NCI-H187 treated with DMSO at 0.1 percent for 48 hours (cell line): ENCODE measurements around the gene CEP63.
"Not testable (repeated sequence)": the region's sequence is repeated elsewhere in the genome, so short reads cannot be mapped to it uniquely, and the experiment has no call there.

Experiments
- DNase-seq: peaks from one replicate; lab custom pipeline; 2025; lab: John Stamatoyannopoulos, UW

Gene CEP63

GRCh38 chr3:134576831-134577230, 91.0 kb downstream of the CEP63 start:
- no peak for DNase-seq

DNA sequence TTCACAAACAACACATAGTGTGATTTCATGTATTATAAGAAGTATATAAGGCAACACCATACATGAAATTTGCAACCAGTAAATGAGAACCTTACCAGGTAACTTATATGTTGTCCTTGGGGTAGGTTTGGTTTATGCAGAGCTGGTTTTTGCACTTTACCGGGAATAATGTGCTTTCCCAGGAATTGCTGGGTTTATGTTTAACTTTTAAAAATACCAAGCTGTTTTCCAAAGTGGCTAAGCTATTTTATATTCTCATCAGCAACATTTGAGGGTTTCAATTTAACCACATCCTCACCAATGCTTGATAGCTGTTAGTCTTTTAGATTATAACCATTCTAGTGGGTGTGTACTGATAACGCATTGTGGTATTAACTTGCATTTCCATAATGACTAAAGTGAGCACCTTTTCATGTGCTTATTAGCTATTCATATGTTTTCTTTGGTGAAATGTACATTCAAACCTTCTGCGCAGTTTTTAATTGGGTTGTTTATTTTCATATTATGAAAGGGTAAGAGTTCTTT, 93.3 kb downstream of the CEP63 start:
- DNase-seq = no peak

- DNase-seq = no peak
Measured at GRCh38 chr3:134590766-134591165, 104.9 kb downstream of the CEP63 start.

DNA sequence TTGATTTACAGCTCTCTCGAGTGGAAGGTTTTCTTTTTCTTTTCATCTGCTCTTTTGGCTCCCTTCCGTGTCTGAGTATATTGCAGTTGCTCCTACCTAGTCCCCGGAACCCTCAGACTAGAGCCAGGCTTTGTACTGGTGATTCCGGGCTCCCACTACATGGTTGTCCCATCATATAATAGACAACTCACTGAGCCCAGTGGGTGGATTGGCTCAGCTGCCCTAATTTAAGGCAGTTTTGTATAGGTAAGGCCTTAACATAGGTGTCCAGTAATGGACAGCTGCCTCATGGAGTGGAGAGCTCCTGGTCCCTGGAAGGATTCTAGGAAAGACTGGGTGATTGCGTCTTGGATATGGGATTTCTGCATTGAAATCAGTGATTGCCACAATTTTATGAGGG, 106.9 kb downstream of the CEP63 start:
- DNase-seq = no peak

- DNase-seq = no peak
Measured at GRCh38 chr3:134594331-134594741, 108.5 kb downstream of the CEP63 start.

GRCh38 chr3:134594986-134595385, 109.1 kb downstream of the CEP63 start:
- not testable (repeated sequence) for DNase-seq

GRCh38 chr3:134597390-134597970, 111.6 kb downstream of the CEP63 start:
- no peak for DNase-seq

DNA sequence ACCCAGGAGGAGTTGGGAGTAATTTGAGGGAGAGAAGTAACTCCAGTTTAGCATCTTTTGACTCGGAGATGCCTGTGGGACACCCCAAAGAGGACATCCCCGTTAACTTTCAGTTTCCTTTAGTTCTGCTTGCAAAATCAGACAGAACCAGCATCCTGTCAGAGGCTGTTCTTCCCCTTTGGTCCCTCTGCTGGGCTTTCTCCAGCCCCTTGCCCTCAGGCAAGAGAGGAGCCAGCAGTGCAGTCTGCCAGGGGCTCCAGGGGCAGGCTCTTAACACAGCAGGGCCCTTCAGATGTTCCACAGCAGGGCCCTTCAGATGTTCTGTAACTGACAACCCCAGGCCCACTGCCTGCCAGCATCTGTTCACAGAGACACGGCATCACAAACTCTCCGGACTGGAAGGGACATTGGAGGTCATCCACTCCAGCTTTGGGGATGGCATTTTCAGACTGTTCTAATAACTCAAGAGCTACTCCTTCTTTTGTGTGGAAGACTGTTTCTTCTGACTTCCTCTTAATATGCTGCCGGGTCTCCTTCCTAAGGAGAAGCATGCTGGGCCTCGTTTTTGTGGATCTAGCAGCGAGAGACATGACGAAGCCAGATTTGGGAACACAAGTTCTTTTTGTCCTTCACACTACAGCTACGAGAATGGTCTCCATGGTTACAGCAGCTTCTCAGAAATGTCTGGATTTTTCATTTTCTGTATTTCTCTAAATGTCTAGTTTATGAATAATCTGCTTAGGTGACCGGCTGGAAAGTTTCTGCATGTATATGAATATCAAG, 113.1 kb downstream of the CEP63 start:
- DNase-seq = no peak

DNA sequence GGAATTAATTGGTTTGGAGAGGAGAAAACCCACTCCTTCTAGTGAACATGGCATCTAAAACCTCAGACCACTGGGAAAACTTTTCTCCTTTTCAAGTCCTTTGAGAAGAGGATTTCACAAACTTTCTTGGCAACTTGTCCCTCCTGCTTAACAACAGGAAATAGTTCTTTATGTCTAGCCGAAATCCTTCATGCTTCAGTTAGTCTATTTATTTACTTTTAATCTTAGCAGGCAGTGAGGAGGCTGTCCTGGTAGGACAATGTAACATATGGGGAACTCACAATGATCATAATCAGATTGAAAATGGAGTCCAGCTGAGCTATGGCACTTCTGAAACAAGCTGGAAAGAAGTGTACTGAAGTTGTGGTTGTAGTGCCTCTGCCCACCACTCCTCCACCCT, 114.3 kb downstream of the CEP63 start:
- DNase-seq = no peak

GRCh38 chr3:134600685-134601463, 115.0 kb downstream of the CEP63 start:
- DNase-seq = no peak

DNA sequence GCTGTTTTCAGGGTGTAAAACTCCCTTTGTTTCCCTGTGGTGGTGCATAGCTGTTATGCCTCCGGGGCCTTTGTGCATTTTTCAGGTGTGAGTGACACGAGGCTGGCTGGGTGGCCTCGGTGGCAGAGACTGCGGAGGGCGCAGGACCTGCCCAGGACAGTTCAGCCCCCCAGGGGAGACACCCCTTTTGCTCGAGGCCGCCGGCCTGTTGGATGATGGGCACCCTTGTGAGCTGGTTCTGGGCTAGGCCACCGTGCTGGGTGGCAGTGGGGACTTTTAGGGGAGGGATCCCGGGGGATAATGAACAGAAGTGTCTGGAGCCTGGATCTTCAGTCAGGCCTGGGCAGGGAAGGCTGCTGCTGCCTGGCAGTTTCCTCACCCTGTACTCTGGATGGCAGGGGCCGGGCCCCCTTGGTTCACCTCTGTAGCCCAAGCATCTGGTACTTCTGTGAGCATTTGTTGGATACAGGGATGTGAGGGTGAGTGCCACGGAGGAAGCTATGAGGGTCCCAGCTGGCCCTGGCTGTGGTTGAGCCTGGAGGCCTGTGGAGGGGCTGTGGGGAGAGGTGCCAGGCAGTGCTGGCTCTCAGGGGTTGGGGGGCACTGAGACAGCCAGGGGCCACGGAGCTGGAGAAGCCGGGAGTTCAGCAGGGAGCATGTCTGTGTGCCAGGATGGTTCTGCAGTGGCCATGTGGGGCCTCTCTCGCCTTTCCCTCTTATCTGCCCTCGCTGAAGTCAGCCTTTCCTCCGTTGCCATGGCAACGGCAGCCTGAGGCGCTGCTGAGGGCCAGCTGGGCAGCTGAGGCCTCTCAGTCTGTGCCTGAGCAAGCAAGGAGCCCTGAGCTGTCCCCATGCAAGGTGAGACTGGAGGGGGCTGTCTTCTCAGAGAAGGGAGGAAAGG, 115.9 kb downstream of the CEP63 start:
- no peak for DNase-seq

DNA sequence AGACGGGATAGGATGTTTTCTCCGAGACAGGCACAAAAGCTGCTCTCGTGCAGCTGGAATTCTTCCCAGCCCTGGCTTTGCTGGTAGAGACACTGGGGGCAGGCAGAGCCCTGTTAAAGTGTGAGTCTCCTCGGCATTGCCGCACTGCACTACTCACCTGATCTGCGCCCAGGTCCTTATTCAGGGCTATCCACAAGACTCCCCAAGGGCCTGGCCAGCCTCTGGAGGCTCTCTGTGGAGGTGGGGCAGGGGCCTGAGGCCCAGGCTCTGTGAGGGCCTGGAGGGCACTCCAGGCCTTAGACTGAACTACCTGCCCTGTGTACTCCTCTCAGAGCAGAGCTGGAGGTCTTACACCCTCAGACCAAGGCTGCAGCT, 116.6 kb downstream of the CEP63 start:
- DNase-seq = no peak

- DNase-seq = no peak
Measured at GRCh38 chr3:134603480-134603879, 117.6 kb downstream of the CEP63 start.

GRCh38 chr3:134603956-134604355, 118.1 kb downstream of the CEP63 start:
- no peak for DNase-seq

- DNase-seq = no peak
Measured at GRCh38 chr3:134605556-134605955, 119.7 kb downstream of the CEP63 start.

DNA sequence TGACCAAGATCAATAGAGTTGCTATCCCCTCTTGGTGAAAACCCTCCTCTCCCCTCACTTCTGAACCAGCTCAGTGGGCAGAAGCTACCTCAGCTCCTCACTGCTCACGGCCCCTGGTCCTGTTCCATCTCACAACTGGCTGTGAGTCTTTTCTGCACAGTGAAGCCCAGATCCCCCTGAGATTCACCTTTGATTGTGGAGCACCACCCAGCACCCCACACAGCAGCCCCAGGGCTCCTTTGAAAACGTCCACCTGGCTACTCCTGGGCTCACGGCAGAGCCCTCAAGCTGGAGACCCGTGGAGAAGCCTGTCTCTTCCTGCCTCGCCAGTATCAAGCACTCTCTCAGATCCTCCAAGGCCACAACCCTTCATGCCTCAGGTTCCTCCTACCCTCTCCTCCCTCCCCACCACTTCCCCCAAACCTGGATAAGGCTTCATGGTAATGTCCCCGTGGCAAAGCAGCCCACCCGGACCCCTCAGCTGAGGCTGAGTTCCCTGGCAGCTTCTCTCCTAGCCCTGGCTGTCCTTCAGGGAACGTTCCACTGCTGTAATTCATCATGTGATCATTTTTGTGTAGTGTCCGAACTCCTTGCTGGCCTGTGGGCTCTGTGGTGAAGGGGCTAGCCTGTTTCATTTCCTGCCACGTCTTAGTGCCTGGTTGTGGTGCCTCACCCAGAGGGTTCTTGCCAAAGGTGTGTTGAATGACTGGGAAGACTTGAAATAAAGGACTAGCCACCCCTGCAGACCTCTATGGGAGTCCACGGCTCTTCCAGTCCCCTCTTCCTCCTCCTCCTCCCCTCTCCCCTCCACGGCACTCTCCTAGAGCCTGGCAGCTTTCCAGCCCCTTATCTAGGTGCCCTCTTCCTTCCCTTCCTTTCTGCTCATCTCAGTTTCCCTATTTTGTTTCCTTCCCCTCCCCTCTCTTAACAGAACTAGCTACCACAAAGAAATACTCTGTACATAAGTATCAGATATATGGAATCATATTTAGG, 120.5 kb downstream of the CEP63 start:
- no peak for DNase-seq

DNA sequence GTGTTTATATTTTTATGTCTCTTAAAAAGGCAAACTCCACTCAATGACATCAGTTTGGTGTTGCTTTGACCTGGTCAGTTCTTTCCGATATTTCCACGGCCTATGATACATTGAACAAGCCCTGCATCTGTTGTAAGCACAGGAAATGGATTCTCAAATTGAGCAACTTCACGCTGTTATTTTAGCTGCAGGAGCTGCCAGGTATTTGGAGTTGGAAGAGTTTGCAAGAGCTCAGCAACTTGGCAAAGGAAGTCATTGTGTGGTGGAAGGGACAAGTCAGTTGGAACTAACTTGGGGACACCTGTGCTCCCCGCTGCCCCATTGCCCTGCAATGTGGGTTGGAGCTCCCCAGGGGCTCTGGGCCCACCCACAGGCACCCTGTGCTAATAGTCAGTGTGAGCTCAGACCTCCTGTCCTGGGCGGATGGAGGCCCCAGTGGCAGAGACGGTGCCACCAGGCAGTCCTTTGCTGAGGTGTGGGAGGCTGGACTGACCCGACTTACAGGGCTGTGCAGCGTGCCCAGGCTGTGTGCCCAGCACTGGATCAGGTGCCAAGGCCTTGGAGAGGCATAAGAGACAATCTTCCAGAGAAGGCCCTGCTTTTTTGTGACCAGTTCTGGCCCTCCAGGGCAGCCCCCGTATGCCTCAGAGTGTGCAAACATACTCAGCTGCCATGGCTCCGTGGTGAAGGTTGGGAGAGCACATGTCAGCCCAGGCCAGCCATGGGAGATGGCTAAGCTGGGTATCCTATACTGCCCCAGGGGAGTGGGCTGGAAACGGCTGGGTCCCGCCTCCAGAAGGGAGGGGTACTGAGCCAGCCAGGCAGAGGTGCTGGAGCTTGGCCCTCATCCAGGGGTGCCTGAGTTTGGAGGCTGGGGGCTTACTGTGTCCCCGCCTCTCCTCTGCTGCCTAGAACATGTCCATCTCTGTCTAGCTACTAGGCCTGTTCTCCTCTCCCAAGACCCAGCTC, 121.5 kb downstream of the CEP63 start:
- DNase-seq = no peak

- no peak for DNase-seq
Measured at GRCh38 chr3:134608023-134608770, 122.3 kb downstream of the CEP63 start.
